Adipocyte (in vitro differentiated cells): ENCODE data around the gene CSN1S1.

ENCODE experiments used
- DNase-seq: peaks from one replicate; pipeline ENCODE4 v3.0.0-alpha.2; 2015; ENCODE audit warnings: low read depth
- H3K27me3 ChIP-seq: replicated peaks from 2 replicates; pipeline ENCODE4 v1.7.0; 2013; ENCODE audit warnings: mild to moderate bottlenecking, low read length, moderate library complexity; ENCODE audit not compliant: control insufficient read depth, insufficient read depth
- H3K36me3 ChIP-seq: 2 replicates; pipeline ENCODE4 v1.7.0; 2013; ENCODE audit warnings: low read length, mild to moderate bottlenecking, moderate library complexity; ENCODE audit not compliant: control insufficient read depth, insufficient read depth, severe bottlenecking
- H3K4me1 ChIP-seq: 2 replicates; pipeline ENCODE4 v1.7.0; 2013; ENCODE audit warnings: mild to moderate bottlenecking, low read length, moderate library complexity; ENCODE audit not compliant: control insufficient read depth, insufficient read depth
- H3K4me3 ChIP-seq: 2 replicates; pipeline ENCODE4 v1.7.0; 2013; ENCODE audit warnings: mild to moderate bottlenecking, low read length, moderate library complexity
- H3K9ac ChIP-seq: 2 replicates; pipeline ENCODE4 v1.7.0; 2013; ENCODE audit warnings: mild to moderate bottlenecking, low read length, moderate library complexity
- H3K9me3 ChIP-seq: 2 replicates; pipeline ENCODE4 v1.7.0; 2013; ENCODE audit warnings: mild to moderate bottlenecking, low read length, moderate library complexity; ENCODE audit not compliant: control insufficient read depth

CSN1S1 gene, protein sequence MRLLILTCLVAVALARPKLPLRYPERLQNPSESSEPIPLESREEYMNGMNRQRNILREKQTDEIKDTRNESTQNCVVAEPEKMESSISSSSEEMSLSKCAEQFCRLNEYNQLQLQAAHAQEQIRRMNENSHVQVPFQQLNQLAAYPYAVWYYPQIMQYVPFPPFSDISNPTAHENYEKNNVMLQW

DNA sequence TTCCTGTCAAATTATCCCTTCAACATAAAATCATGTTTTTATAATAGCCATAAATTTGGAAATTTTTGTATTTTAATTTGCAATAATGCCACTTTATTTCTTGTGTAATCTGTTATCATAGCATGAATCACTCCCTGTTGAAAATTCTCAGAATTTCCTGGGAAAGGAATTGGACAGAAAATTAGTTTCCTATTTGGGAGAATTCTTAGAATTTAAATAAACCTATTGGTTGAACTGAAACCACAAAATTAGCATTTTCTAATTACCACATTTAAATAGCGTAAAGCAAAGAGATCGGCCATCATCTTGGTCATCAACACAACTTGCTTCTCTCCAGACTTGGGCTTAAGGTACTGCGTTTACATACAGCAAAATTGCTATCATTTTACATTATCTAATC lies at the start of gene CSN1S1:
Gene CSN1S1, plus strand, starts transcription at position 301 of the 400 bp plus-strand sequence. CDS start 1,488 bp downstream, outside the sequence.
- Histone ChIP-seq H3K9ac (no peak within 1 kb of the TSS), H3K9me3 (no peaks in the 10 kb centered on the region), H3K4me1 (no peaks in the 10 kb centered on the region), H3K4me3 (no peak within 1 kb of the TSS), H3K36me3 (no peaks in the 10 kb centered on the region), H3K27me3 (no peaks in the 10 kb centered on the region)
- DNase-seq = no peak

DNA sequence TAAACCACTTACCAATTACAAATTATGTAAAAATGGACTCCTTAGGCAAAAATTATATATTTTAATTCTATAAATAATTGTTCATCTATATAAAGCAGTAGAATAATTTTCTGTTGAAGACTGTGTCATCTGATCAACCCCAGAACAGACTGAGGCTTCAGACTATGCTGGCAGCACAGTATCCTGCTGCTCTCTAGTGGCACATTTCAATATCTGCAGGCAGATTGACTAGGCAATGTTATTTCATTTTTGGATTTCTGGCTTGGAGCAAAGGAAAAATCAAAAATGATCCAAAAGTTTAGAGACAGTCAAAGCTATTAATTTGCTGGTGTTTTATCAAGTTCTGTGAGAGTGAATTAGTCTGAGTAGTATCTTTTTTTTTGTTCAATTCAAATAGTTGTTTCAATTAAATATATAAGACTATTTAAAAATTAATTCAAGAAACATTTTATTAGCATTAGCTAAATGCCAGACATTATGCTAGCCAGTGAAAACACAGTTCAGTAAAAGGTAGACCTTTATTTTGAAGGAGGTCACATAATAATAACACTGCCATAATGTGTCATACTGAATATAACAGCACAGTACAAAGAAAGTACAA lies 49.6 kb upstream of the CSN1S1 start:
- no peak overlapping the region for H3K4me3 ChIP-seq
- no peak overlapping the region for H3K9ac ChIP-seq
- peak; percentile 81 for DNase-seq
- H3K36me3 ChIP-seq = no peaks in the 10 kb centered on the region
- no peaks in the 10 kb centered on the region for H3K4me1 ChIP-seq
- H3K27me3 ChIP-seq = peaks cover 4% of the 10 kb centered on the region
- peaks cover 8% of the 10 kb centered on the region for H3K9me3 ChIP-seq

DNA sequence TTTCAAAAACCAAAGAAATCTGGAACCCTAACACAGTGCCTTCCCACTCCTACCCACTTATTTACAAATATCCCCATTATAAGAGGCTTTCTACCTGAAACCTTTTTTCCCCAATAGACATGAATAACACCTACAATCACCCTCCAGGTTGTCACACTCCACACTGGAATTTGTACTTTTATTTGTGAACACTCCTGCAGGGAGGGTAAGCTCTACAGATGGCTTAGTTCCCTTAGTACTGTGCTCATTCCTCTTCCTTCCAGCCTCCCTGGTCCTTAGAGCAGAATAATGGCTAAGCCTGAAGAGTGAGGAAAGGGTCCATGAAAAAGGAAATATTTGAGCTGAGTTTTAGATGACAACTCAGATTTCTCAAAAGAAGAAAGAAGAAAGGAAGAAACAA lies 48.7 kb upstream of the CSN1S1 start:
- Histone ChIP-seq H3K4me1 (no peaks in the 10 kb centered on the region), H3K27me3 (peaks cover 4% of the 10 kb centered on the region), H3K36me3 (no peaks in the 10 kb centered on the region), H3K4me3 (no peak overlapping the region), H3K9me3 (peaks cover 8% of the 10 kb centered on the region), H3K9ac (no peak overlapping the region)
- DNase-seq = no peak

DNA sequence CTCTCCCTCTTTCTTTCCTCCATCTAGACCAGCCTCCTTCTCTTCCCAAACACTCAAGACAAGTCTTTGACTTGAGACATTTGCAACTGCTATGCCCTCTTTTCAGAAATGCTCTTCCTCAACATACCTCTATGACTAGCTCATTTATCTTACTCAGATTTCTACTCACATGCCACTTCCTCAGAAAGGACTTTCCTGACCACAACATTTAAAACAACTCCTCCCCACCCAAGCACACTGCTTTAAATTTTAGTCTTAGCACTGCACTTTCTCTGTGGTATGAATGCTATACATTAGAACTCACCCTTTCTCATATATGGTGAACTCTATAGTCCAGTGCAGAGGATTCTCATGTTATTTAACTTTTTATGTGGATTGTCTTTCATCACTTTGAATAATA lies 42.5 kb upstream of the CSN1S1 start:
- Histone ChIP-seq H3K4me3 (no peak overlapping the region), H3K27me3 (no peaks in the 10 kb centered on the region), H3K9ac (no peak overlapping the region), H3K4me1 (no peaks in the 10 kb centered on the region), H3K36me3 (no peaks in the 10 kb centered on the region), H3K9me3 (peaks cover 8% of the 10 kb centered on the region)
- peak; percentile 16 for DNase-seq

DNA sequence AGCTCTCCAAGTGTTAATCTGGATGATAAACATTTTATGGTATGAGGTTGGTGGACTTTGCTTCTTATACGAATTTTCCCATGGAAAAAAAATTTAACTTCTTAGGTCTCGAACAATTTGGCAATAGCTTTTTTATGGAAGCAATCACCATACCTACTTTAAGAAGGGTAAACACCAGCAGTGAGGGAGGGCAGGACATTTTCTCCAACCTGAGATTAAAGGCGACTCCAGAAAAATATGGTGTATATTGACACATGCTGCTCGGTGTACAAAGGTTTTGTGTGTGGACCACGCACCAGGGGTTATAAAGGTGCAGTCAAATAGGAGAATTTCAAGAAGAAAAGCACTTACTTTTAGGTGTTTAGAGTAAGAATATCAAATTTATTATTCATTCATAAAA lies 36.7 kb upstream of the CSN1S1 start:
- Histone ChIP-seq H3K27me3 (no peaks in the 10 kb centered on the region), H3K9ac (no peak overlapping the region), H3K4me3 (no peak overlapping the region), H3K4me1 (no peaks in the 10 kb centered on the region), H3K9me3 (no peaks in the 10 kb centered on the region), H3K36me3 (no peaks in the 10 kb centered on the region)
- no peak for DNase-seq

DNA sequence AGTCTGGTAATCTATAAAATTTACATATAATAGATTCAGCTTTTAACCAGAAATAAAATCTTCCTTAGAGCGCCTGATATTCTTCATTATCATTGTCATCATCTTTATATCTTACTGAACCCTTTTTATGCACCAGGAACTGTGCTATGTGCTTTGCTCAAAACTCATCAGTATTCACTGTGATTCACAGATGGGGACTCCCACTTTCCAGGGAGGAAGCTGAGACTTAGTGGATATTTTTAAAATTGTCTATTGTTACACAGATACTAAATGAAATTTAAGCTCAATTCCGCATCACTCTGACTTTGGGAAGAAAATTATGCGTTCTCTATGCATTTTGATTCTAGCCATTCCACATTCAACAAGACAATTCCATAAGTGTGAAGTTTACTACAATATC lies 36.1 kb upstream of the CSN1S1 start:
- Histone ChIP-seq H3K36me3 (no peaks in the 10 kb centered on the region), H3K4me3 (no peak overlapping the region), H3K9me3 (no peaks in the 10 kb centered on the region), H3K4me1 (no peaks in the 10 kb centered on the region), H3K9ac (no peak overlapping the region), H3K27me3 (no peaks in the 10 kb centered on the region)
- no peak for DNase-seq

DNA sequence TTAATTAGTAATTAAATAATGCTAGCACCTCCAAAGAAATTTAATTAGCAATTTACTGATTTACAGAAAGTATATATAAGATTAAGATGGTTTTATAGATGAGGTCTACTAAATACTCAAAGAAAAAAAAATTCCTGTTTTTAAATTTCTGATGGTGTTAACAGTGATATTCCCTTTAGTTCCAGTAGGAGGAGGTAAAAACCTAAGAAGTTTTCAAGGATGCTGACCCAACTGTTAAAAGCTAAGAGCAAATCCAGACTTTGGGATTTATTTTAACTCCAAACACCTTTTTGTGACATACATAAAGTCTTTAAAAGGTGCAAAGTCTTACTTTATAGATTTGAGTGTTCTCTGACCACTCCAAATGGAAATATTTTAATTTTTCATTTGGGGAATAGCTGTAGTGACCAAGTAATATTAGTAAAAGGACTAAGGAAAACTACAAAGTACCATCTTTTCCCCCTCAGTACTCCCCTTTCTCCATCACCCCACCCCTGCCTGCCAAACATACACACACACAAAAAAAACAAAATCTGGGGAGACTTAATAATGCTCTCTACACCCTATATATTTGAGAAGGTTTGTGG lies 34.2 kb upstream of the CSN1S1 start:
- Histone ChIP-seq H3K9me3 (no peaks in the 10 kb centered on the region), H3K36me3 (no peaks in the 10 kb centered on the region), H3K27me3 (no peaks in the 10 kb centered on the region), H3K9ac (no peak overlapping the region), H3K4me3 (no peak overlapping the region), H3K4me1 (no peaks in the 10 kb centered on the region)
- peak; percentile 67 for DNase-seq

DNA sequence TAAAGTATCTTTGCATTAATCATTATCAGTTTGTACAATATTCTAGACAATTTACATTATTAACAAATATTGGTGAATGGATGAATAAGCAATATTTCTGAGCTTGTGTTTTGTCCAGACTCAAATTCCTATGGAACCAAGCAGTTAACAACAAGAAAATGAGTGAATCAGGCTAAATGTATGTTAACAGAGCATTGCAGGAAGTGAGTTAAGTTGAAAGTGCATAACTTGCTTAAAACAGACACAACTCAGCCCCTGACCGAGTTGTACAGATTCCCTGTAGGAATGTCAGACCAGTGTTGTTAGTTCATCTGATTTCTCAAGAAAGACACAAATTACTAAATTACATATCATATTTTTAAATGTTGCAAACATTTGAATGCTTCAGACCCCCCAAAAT lies 23.7 kb upstream of the CSN1S1 start:
- DNase-seq = peak; percentile 58
- H3K36me3 ChIP-seq = no peaks in the 10 kb centered on the region
- H3K9me3 ChIP-seq = no peaks in the 10 kb centered on the region
- peaks cover 36% of the 10 kb centered on the region for H3K4me1 ChIP-seq
- H3K27me3 ChIP-seq = no peaks in the 10 kb centered on the region
- H3K4me3 ChIP-seq = peak overlapping the region; percentile 17
- no peak overlapping the region for H3K9ac ChIP-seq

DNA sequence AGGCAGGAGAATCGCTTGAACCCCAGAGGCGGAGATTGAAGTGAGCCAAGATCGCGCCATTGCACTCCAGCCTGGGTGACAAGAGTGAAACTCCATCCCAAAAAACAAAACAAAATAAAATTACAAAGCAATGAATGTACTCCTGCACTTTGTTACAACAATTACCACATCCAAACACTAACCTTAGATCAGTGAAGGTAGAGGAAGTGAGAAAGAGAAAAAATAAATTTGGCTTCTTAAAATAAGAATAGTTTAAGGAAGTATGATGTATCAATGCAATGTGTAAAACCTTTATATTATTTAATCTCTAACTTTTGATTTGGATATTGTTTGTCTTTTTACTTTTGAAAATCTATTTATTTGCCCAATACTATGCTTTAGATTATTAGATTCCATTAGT lies 21.7 kb upstream of the CSN1S1 start:
- Histone ChIP-seq H3K36me3 (no peaks in the 10 kb centered on the region), H3K9me3 (no peaks in the 10 kb centered on the region), H3K27me3 (no peaks in the 10 kb centered on the region), H3K4me1 (peaks cover 40% of the 10 kb centered on the region), H3K9ac (no peak overlapping the region), H3K4me3 (no peak overlapping the region)
- DNase-seq = no peak

DNA sequence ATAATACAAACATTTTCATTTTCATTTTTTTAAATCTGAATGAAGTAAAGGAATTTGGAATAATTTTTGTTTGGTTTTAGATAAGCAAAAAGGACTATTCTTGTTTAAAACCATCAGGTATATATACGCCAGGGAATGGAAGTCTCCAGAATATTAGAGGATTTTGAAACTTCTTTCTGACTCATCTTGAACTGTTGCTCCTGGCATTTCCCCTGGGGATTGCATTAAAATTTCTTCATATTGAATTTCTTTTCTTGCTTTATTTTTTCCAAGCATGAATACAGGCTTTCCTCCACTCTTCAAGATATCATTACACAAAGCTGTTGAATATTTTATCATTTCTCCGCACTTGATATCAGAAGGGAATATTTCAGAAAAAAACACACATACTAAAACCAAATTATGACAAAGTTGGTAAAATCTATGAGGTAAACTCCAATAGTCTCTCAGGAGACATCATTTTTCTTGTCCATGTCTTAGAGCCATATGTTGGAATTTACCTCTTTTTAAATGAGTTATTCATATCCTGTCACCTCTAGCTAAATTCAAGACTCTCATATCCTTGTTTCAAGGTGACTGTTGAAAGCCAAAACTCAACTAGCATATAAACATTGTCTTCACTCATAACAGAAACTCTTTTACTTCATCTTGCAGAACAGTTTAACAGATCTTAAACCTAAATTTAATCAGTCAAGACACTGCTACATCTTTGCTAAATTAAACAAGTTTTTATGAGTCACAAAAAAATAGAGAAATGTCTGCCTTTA lies 20.7 kb upstream of the CSN1S1 start:
- DNase-seq = peak; percentile 94
- H3K4me3 ChIP-seq = no peak overlapping the region
- no peaks in the 10 kb centered on the region for H3K9me3 ChIP-seq
- H3K27me3 ChIP-seq = no peaks in the 10 kb centered on the region
- H3K36me3 ChIP-seq = no peaks in the 10 kb centered on the region
- H3K4me1 ChIP-seq = peaks cover 40% of the 10 kb centered on the region
- no peak overlapping the region for H3K9ac ChIP-seq

DNA sequence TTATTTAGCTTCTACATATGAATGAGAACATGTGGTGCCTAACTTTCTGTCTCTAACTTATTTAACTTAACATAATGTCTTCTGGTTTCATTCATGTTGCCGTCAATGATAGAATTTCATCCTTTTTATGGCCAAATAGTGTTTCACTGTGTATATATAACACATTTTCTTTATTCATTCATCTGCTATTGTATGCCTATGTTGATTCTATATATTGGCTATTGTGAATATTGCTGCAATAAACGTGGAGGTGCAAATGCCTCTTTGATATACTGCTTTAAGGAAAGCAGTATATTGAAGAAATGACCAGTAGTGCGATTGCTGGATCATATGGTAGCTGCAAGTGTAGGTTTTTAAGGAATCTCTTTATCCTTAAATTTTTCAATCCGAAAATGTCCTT lies 10.0 kb upstream of the CSN1S1 start:
- Histone ChIP-seq H3K4me3 (no peak overlapping the region), H3K36me3 (no peaks in the 10 kb centered on the region), H3K4me1 (no peaks in the 10 kb centered on the region), H3K27me3 (no peaks in the 10 kb centered on the region), H3K9me3 (no peaks in the 10 kb centered on the region), H3K9ac (no peak overlapping the region)
- no peak for DNase-seq
